IPS-20b (cell line): ENCODE results near the gene SHC3.

Experiments
- H3K27ac ChIP-seq: one replicate; pipeline ENCODE4 v1.5.1; 2013; ENCODE audit warnings: low read length
- H3K27me3 ChIP-seq: 2 replicates; pipeline ENCODE4 v1.6.1; 2013; ENCODE audit warnings: mild to moderate bottlenecking, low read length, inconsistent platforms; ENCODE audit not compliant: insufficient read depth
- H3K36me3 ChIP-seq: 2 replicates; pipeline ENCODE4 v1.6.1; 2013; ENCODE audit warnings: low read depth, mild to moderate bottlenecking, inconsistent platforms, low read length, moderate library complexity; ENCODE audit not compliant: insufficient read depth
- H3K4me1 ChIP-seq: 2 replicates; pipeline ENCODE4 v1.6.1; 2013; ENCODE audit warnings: mild to moderate bottlenecking, control low read depth, inconsistent platforms, low read length, moderate library complexity; ENCODE audit not compliant: insufficient read depth
- H3K4me3 ChIP-seq: 2 replicates; pipeline ENCODE4 v1.5.1; 2013; ENCODE audit warnings: mild to moderate bottlenecking, low read length, inconsistent platforms
- H3K9ac ChIP-seq: 2 replicates; pipeline ENCODE4 v1.6.1; 2013; ENCODE audit warnings: low read depth, mild to moderate bottlenecking, inconsistent platforms, low read length, moderate library complexity
- H3K9me3 ChIP-seq: 2 replicates; pipeline ENCODE4 v1.6.1; 2013; ENCODE audit warnings: mild to moderate bottlenecking, low read depth, low read length, inconsistent platforms; ENCODE audit not compliant: insufficient read depth

The SHC3 gene

DNA sequence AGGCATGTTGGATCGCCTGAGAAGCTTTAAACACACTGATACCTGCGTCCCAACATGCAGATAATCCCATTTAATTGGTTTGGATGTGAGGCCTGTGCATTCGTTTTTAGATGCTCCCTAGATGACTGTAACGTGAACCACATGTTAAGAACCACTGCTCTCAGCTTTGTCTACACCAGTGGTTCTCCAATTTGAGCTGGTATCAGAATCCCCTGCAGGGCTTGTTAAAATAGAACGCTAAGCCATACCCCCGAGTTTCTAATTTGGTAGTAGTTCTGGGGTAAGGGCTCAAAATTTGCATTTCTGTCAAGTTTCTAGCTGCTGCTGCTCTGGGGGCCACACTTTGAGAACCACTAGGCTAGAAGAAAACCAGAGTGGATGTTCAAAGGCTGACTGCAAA lies 112.7 kb downstream of the SHC3 start:
- H3K36me3 ChIP-seq: no peaks in the 10 kb centered on the region
- no peak overlapping the region for H3K4me3 ChIP-seq
- H3K9ac ChIP-seq: no peak overlapping the region
- no peaks in the 10 kb centered on the region for H3K9me3 ChIP-seq
- H3K27ac ChIP-seq: no peak overlapping the region
- no peaks in the 10 kb centered on the region for H3K27me3 ChIP-seq
- no peaks in the 10 kb centered on the region for H3K4me1 ChIP-seq

- peaks cover 15% of the 10 kb centered on the region for H3K9me3 ChIP-seq
- H3K4me1 ChIP-seq: no peaks in the 10 kb centered on the region
- H3K9ac ChIP-seq: no peak overlapping the region
- H3K36me3 ChIP-seq: no peaks in the 10 kb centered on the region
- no peaks in the 10 kb centered on the region for H3K27me3 ChIP-seq
- no peak overlapping the region for H3K27ac ChIP-seq
- no peak overlapping the region for H3K4me3 ChIP-seq
Measured at GRCh38 chr9:89060790-89061189, 117.8 kb downstream of the SHC3 start.

GRCh38 chr9:89059925-89060506 lies 118.6 kb downstream of the SHC3 start:
- Histone ChIP-seq H3K4me1 (no peaks in the 10 kb centered on the region), H3K36me3 (no peaks in the 10 kb centered on the region), H3K4me3 (no peak overlapping the region), H3K27ac (no peak overlapping the region), H3K9me3 (peaks cover 15% of the 10 kb centered on the region), H3K27me3 (no peaks in the 10 kb centered on the region), H3K9ac (no peak overlapping the region)

GRCh38 chr9:89058906-89059305 lies 119.7 kb downstream of the SHC3 start:
- H3K4me3 ChIP-seq: no peak overlapping the region
- no peaks in the 10 kb centered on the region for H3K27me3 ChIP-seq
- no peaks in the 10 kb centered on the region for H3K36me3 ChIP-seq
- H3K9ac ChIP-seq: no peak overlapping the region
- no peak overlapping the region for H3K27ac ChIP-seq
- peaks cover 15% of the 10 kb centered on the region for H3K9me3 ChIP-seq
- no peaks in the 10 kb centered on the region for H3K4me1 ChIP-seq

- H3K9ac ChIP-seq: no peak overlapping the region
- no peak overlapping the region for H3K27ac ChIP-seq
- no peak overlapping the region for H3K4me3 ChIP-seq
- H3K4me1 ChIP-seq: no peaks in the 10 kb centered on the region
- H3K27me3 ChIP-seq: no peaks in the 10 kb centered on the region
- no peaks in the 10 kb centered on the region for H3K36me3 ChIP-seq
- peaks cover 14% of the 10 kb centered on the region for H3K9me3 ChIP-seq
Measured at GRCh38 chr9:89054865-89055495, 123.6 kb downstream of the SHC3 start.

DNA sequence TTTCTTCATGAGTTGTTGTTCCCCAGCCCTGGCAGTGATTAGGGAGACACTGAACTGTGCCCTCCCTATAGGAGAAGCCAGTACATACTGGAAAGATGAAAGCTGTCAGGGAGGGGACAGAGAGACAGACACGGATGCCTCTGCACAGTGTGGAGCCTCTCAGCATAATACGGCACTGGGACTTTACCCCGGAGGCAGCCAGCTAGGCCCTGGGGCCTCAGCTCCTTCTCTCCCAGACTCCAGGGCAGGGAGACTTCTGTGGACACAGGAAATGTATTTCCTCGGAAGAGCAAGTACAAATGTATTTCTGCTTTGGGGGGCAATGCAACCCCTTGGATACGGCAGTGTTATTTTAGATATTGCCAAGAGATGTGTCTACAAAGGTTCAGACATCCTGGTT lies 125.3 kb downstream of the SHC3 start:
- Histone ChIP-seq H3K36me3 (no peaks in the 10 kb centered on the region), H3K9ac (no peak overlapping the region), H3K4me3 (no peak overlapping the region)

GRCh38 chr9:89052470-89053097 lies 126.0 kb downstream of the SHC3 start:
- Histone ChIP-seq H3K27me3 (no peaks in the 10 kb centered on the region), H3K9me3 (no peaks in the 10 kb centered on the region), H3K4me1 (no peaks in the 10 kb centered on the region), H3K27ac (no peak overlapping the region), H3K9ac (no peak overlapping the region), H3K36me3 (no peaks in the 10 kb centered on the region), H3K4me3 (no peak overlapping the region)

More for the DNA sequence above, 125.3 kb downstream of the SHC3 start:
- H3K27ac ChIP-seq: no peak overlapping the region
- H3K4me1 ChIP-seq: no peaks in the 10 kb centered on the region
- no peaks in the 10 kb centered on the region for H3K27me3 ChIP-seq
- H3K9me3 ChIP-seq: no peaks in the 10 kb centered on the region

DNA sequence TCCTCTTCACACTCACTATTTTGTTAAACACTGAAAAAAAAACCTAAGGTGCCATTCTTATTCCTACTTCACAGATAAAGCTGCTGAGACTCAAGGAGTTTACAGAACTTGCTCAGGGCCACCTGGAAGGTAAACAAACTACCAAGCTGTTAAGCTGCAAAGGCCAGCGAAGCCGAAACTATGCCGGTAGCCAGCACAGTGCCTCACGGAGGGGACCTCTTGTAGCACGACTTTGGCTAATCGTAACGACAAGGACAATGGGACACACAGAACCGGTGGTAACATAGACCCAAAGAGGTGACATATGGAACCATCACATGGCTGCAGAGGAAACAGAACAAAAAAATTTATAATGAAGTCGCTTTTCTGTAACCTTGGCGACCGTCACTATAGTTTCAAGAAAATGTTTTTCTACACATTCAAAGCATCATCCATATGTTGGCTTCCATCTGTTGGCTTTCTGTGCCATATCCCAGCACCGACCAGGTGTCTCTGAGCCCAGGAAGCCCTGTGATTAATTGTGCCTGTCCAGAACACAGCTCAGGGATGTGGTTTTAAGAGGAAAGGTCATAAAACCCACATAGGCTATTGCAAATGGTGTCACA lies 127.1 kb downstream of the SHC3 start:
- H3K9me3 ChIP-seq: no peaks in the 10 kb centered on the region
- no peaks in the 10 kb centered on the region for H3K4me1 ChIP-seq
- H3K4me3 ChIP-seq: no peak overlapping the region
- no peak overlapping the region for H3K27ac ChIP-seq
- no peaks in the 10 kb centered on the region for H3K36me3 ChIP-seq
- no peaks in the 10 kb centered on the region for H3K27me3 ChIP-seq
- H3K9ac ChIP-seq: no peak overlapping the region

GRCh38 chr9:89049646-89050045 lies 129.0 kb downstream of the SHC3 start:
- Histone ChIP-seq H3K36me3 (no peaks in the 10 kb centered on the region), H3K27ac (no peak overlapping the region), H3K9ac (no peak overlapping the region), H3K9me3 (no peaks in the 10 kb centered on the region), H3K4me1 (no peaks in the 10 kb centered on the region), H3K27me3 (no peaks in the 10 kb centered on the region), H3K4me3 (no peak overlapping the region)

GRCh38 chr9:89048616-89049015 lies 130.0 kb downstream of the SHC3 start:
- no peak overlapping the region for H3K27ac ChIP-seq
- H3K9ac ChIP-seq: no peak overlapping the region
- H3K27me3 ChIP-seq: no peaks in the 10 kb centered on the region
- no peaks in the 10 kb centered on the region for H3K36me3 ChIP-seq
- H3K4me3 ChIP-seq: no peak overlapping the region
- no peaks in the 10 kb centered on the region for H3K4me1 ChIP-seq
- H3K9me3 ChIP-seq: no peaks in the 10 kb centered on the region

DNA sequence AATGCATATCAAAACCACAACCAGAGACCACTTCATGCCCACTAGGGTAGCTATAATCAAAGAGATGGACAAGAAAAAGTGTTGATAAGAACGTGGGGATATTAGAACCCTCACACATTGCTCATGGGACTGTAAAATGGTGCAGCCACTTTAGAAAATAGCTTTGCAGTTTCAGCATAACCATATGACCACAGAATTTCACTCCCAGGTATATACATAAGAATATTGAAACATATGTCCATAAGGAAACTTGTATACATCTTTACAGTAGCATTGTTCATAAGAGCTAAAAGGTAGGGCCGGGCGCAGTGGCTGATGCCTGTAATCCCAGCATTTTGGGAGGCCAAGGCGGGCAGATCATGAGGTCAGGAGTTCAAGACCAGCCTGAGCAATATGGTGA lies 131.0 kb downstream of the SHC3 start:
- Histone ChIP-seq H3K36me3 (no peaks in the 10 kb centered on the region), H3K4me1 (no peaks in the 10 kb centered on the region), H3K4me3 (no peak overlapping the region), H3K9ac (no peak overlapping the region), H3K9me3 (no peaks in the 10 kb centered on the region), H3K27me3 (no peaks in the 10 kb centered on the region), H3K27ac (no peak overlapping the region)

GRCh38 chr9:89046832-89047231 lies 131.8 kb downstream of the SHC3 start:
- no peaks in the 10 kb centered on the region for H3K27me3 ChIP-seq
- H3K4me3 ChIP-seq: no peak overlapping the region
- H3K9me3 ChIP-seq: no peaks in the 10 kb centered on the region
- no peak overlapping the region for H3K27ac ChIP-seq
- no peaks in the 10 kb centered on the region for H3K4me1 ChIP-seq
- H3K9ac ChIP-seq: no peak overlapping the region
- H3K36me3 ChIP-seq: no peaks in the 10 kb centered on the region
